K562 (cell line): Measurements from ENCODE around the gene OR4D9. TPM values are rescaled to one million over a fixed set of nuclear protein-coding genes. Genes with fewer than 3 reads are reported as not detected.

Source experiments
- ADNP ChIP-seq: fragments of 200-800 bp; sonication (Bioruptor generic); IDR thresholded peaks from 2 replicates; pipeline ENCODE4 v1.6.1; 2016; ENCODE audit warnings: missing genetic modification characterization, missing compliant biosample characterization
- BCL6 ChIP-seq: fragments of 250-450 bp; sonication (Bioruptor Pico); IDR thresholded peaks from 2 replicates; pipeline ENCODE4 v1.4.0; 2020
- BCOR ChIP-seq: fragments of 450-650 bp; IDR thresholded peaks from 2 replicates; pipeline ENCODE4 v1.6.1; 2016
- BRF1 ChIP-seq: IDR thresholded peaks from 3 replicates; pipeline ENCODE4 v1.6.1; 2011; ENCODE audit warnings: borderline replicate concordance, mild to moderate bottlenecking; ENCODE audit not compliant: insufficient read length; ENCODE audit errors: extremely low read depth
- CBX1 ChIP-seq: sonication (generic); IDR thresholded peaks from 2 replicates; pipeline ENCODE4 v1.6.1; 2016; ENCODE audit warnings: antibody characterized with exemption, low read depth, mild to moderate bottlenecking
- CREB1 ChIP-seq, 2 experiments: sonication (generic) in 1 of 2; formaldehyde crosslinking in 1 of 2; IDR thresholded peaks; 2 replicates each; pipeline versions ENCODE4 v1.6.1 to v1.8.0; 2012 to 2022; ENCODE audit warnings: inconsistent platforms in 1 of 2, mild to moderate bottlenecking in 1 of 2, missing genetic modification reagents in 1 of 2, moderate library complexity in 1 of 2
- HIVEP1 ChIP-seq: fragments of 250-450 bp; sonication (Bioruptor Pico); IDR thresholded peaks from 2 replicates; pipeline ENCODE4 v1.4.0; 2020; ENCODE audit warnings: mild to moderate bottlenecking
- HMG20B ChIP-seq: fragments of 250-450 bp; sonication (Bioruptor Pico); IDR thresholded peaks from 2 replicates; pipeline ENCODE4 v1.5.0; 2021; ENCODE audit warnings: mild to moderate bottlenecking
- JUN ChIP-seq, 2 experiments: sonication (generic) in 1 of 2; formaldehyde crosslinking in 1 of 2; IDR thresholded peaks; 2 replicates each; pipeline versions ENCODE4 v1.6.1 to v1.8.0; 2012 to 2022; ENCODE audit warnings: borderline replicate concordance in 2 of 2, mild to moderate bottlenecking in 2 of 2, improper control_type of control experiment in 1 of 2, low read depth in 1 of 2, low read length in 1 of 2, missing genetic modification reagents in 1 of 2
- MNT ChIP-seq, 2 experiments: fragments of 450-650 bp; conservative IDR thresholded peaks; 2 replicates each; pipeline ENCODE4 v1.6.1; 2017; ENCODE audit warnings: mild to moderate bottlenecking in 2 of 2, moderate library complexity in 2 of 2
- NCOA2 ChIP-seq, 2 experiments: fragments of 450-650 bp; IDR thresholded peaks; 2 replicates each; pipeline ENCODE4 v1.6.1; 2018; ENCODE audit warnings: mild to moderate bottlenecking in 2 of 2, moderate library complexity in 1 of 2; ENCODE audit not compliant: partially characterized antibody in 2 of 2
- NEUROD1 ChIP-seq: fragments of 150-350 bp; IDR thresholded peaks from 2 replicates; pipeline ENCODE4 v1.6.1; 2014; ENCODE audit warnings: borderline replicate concordance, low read length, low read depth; ENCODE audit not compliant: partially characterized antibody
- NFXL1 ChIP-seq: fragments of 450-650 bp; formaldehyde crosslinking; IDR thresholded peaks from 2 replicates; pipeline ENCODE4 v1.4.0; 2021; ENCODE audit warnings: mild to moderate bottlenecking
- PTTG1 ChIP-seq: fragments of 450-650 bp; IDR thresholded peaks from 2 replicates; pipeline ENCODE4 v1.6.1; 2016; ENCODE audit warnings: low read depth, mild to moderate bottlenecking, missing genetic modification characterization, missing compliant biosample characterization
- RBFOX2 ChIP-seq: fragments of 200-400 bp; formaldehyde crosslinking; IDR thresholded peaks from 2 replicates; pipeline ENCODE4 v1.6.1; 2017; ENCODE audit warnings: low read depth, mild to moderate bottlenecking, low read length, moderate library complexity
- RBM25 ChIP-seq: fragments of 200-400 bp; formaldehyde crosslinking; IDR thresholded peaks from 2 replicates; pipeline ENCODE4 v1.6.1; 2018; ENCODE audit warnings: low read length, low read depth, moderate library complexity; ENCODE audit not compliant: severe bottlenecking
- SMAD1 ChIP-seq: fragments of 150-350 bp; IDR thresholded peaks from 2 replicates; pipeline ENCODE4 v1.6.1; 2014; ENCODE audit warnings: low read length, low read depth; ENCODE audit not compliant: partially characterized antibody
- SP2 ChIP-seq: IDR thresholded peaks from 2 replicates; pipeline ENCODE4 v1.6.1; 2011; ENCODE audit warnings: mild to moderate bottlenecking, low read depth, low read length, moderate library complexity; ENCODE audit not compliant: poor library complexity, severe bottlenecking; ENCODE audit errors: extremely low read depth
- TEAD1 ChIP-seq, 2 experiments: fragments of 450-650 bp in 1 of 2; sonication (generic) in 1 of 2; formaldehyde crosslinking; IDR thresholded peaks; 2 replicates each; pipeline versions ENCODE4 v1.4.0 to v1.8.0; 2020 to 2022; ENCODE audit warnings: mild to moderate bottlenecking in 2 of 2, missing genetic modification reagents in 1 of 2
- USF1 ChIP-seq: sonication (generic); formaldehyde crosslinking; IDR thresholded peaks from 2 replicates; pipeline ENCODE4 v1.9.0; 2022; ENCODE audit warnings: mild to moderate bottlenecking, missing genetic modification reagents
- ZC3H4 ChIP-seq: sonication (generic); formaldehyde crosslinking; IDR thresholded peaks from 2 replicates; pipeline ENCODE4 v1.9.0; 2021; ENCODE audit warnings: missing genetic modification reagents, borderline replicate concordance
- ZNF311 ChIP-seq: fragments of 250-450 bp; sonication (Bioruptor Pico); IDR thresholded peaks from 2 replicates; pipeline ENCODE4 v1.4.0; 2020; ENCODE audit warnings: mild to moderate bottlenecking, moderate library complexity
- ZNF354B ChIP-seq: fragments of 250-450 bp; sonication (Bioruptor Pico); IDR thresholded peaks from 2 replicates; pipeline ENCODE4 v1.4.0; 2020
- ZNF384 ChIP-seq: IDR thresholded peaks from 2 replicates; pipeline ENCODE4 v1.6.1; 2012; ENCODE audit warnings: low read depth, low read length, improper control_type of control experiment
- polyA plus RNA-seq, 8 experiments: library from polyadenylated mRNA; depleted of rRNA in 4 of 8; stranded (reverse) in 5 of 8; unstranded in 3 of 8; fragments of >200 nt; fragmentation: Nextera tagmentation in 2 of 8; fragmentation: Illumina TruSeq in 1 of 8; extraction: Ambion mirVana in 2 of 8; extraction: Trizol in 1 of 8; gene quantifications; 2 replicates each; pipeline versions ENCODE4 v1.2.1 to v1.2.3, GENCODE V29; 2011 to 2014; ENCODE audit warnings: inconsistent platforms in 1 of 8, missing spikeins in 1 of 8
- total RNA-seq, 7 experiments: library from RNA; depleted of rRNA in 6 of 7; stranded (reverse); fragments of >200 nt in 6 of 7; fragmentation: Illumina TruSeq in 2 of 7; extraction: Trizol in 2 of 7; gene quantifications; 2 replicates each; pipeline versions ENCODE4 v1.2.1 to v1.2.3, GENCODE V29; 2011 to 2021; ENCODE audit warnings: low replicate concordance in 1 of 7
- TF ChIP-seq, protein P1 (sequence below): sonication (generic); formaldehyde crosslinking; IDR thresholded peaks from 2 replicates; pipeline ENCODE4 v1.8.1; 2023; ENCODE audit warnings: mild to moderate bottlenecking, missing genetic modification reagents, moderate library complexity

OR4D9 gene
- total and polyA plus RNA-seq, 9 of the 15 experiments (the other 6 are each of a cell fraction or from before 2014, with no cell fraction given), result not detected

DNA sequence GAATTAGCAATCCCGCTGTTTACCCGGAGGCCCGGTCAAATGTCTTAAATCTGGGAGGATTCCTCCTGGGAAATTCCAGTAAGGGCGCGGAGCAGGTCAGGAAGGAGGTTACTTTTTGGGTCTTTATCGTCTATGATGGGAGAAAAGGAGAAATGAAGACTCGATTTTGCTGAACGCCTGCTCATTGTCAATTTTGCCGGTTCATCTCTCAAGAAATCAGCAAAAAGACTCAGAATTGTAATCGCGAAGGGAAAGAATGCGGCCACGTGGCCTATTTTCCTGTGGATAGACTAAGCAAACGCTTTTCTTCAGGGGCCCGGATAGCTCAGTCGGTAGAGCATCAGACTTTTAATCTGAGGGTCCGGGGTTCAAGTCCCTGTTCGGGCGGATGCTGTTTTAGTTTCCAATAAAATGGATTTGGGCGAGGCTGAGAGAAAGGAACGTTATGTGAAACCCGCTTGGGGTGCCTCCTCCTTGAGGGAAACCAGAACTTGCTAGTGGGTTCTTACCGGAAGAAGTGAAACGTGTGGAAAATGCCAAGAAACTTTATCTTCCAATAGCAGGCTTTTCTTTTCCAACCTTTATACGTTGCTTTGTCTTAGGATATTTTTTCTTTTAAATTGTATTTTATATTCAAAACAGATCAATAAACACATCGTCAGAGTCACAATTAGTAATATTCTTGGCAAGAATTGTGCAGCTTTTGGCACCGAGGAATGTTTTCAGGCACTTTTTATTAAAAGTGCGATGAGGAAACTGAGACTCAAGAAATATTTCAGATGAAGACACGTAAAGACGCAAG is 45.0 kb downstream of the OR4D9 start (continued):
- TF ChIP-seq MNT (conservative IDR thresholded peaks at IDR 0.05) (peak; percentile 85 to 87), SMAD1 (no peak), RBM25 (peak; percentile 47), BCL6 (CRISPR knock-in tag) (no peak), SP2 (no peak), NFXL1 (CRISPR knock-in tag) (no peak), ADNP (tag) (peak; percentile 89), NCOA2 (IDR thresholded peaks at IDR 0.05; ENCODE audit: partially characterized antibody in 2 of 2) (peak in 1 of 2 experiments; percentile 77), BCOR (peak; percentile 83), HMG20B (CRISPR knock-in tag) (no peak), CBX1 (no peak), PTTG1 (no peak), ZNF384 (no peak), ZNF311 (no peak), ZNF354B (no peak), BRF1 (peak; percentile 18), ZC3H4 (CRISPR knock-in tag) (no peak), NEUROD1 (no peak), HIVEP1 (CRISPR knock-in tag) (no peak), USF1 (peak; percentile 77), TEAD1 (CRISPR knock-in tag; IDR thresholded peaks at IDR 0.05) (peak; percentile 37 to 92; a peak in 3 of 4 replicates), RBFOX2 (0 out of 2 replicates have a peak, but pooled peaks have one; percentile 2), CREB1 (IDR thresholded peaks at IDR 0.05) (no peak; the same call in 1 of the 2 replicates), CREB1 (CRISPR knock-in tag; IDR thresholded peaks at IDR 0.05) (no peak), JUN (IDR thresholded peaks at IDR 0.05; ENCODE audit: borderline replicate concordance, low read depth, low read length) (no peak; the same call in 1 of the 2 replicates), JUN (CRISPR knock-in tag; IDR thresholded peaks at IDR 0.05; ENCODE audit: borderline replicate concordance) (no peak)
- TF ChIP-seq, protein P1, sequence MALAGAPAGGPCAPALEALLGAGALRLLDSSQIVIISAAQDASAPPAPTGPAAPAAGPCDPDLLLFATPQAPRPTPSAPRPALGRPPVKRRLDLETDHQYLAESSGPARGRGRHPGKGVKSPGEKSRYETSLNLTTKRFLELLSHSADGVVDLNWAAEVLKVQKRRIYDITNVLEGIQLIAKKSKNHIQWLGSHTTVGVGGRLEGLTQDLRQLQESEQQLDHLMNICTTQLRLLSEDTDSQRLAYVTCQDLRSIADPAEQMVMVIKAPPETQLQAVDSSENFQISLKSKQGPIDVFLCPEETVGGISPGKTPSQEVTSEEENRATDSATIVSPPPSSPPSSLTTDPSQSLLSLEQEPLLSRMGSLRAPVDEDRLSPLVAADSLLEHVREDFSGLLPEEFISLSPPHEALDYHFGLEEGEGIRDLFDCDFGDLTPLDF (CRISPR knock-in tag), result 0 out of 2 replicates have a peak, but pooled peaks have one; percentile 9
